Thyroid gland (tissue), 4 donors: Measurements from ENCODE around the gene SAG.
"Not testable (repeated sequence)": the region's sequence is repeated elsewhere in the genome, so short reads cannot be mapped to it uniquely, and the experiment has no call there.

Source experiments
- POLR2A ChIP-seq, 2 donors: fragments of 450-650 bp; IDR thresholded peaks; one replicate each; pipeline ENCODE4 v1.6.1; 2017; ENCODE audit warnings: antibody characterized with exemption in 2 of 2, mild to moderate bottlenecking in 2 of 2, moderate library complexity in 1 of 2
- TF ChIP-seq, protein P1 (sequence below), 6 experiments: fragments of 200-600 bp in 3 of 6; fragments of 450-650 bp in 3 of 6; sonication (generic) in 3 of 6; IDR thresholded peaks; one replicate each; pipeline ENCODE4 v1.5.1; 2016 to 2019; ENCODE audit warnings: antibody characterized with exemption in 6 of 6, mild to moderate bottlenecking in 2 of 6, inconsistent platforms in 1 of 6, moderate library complexity in 1 of 6

DNA sequence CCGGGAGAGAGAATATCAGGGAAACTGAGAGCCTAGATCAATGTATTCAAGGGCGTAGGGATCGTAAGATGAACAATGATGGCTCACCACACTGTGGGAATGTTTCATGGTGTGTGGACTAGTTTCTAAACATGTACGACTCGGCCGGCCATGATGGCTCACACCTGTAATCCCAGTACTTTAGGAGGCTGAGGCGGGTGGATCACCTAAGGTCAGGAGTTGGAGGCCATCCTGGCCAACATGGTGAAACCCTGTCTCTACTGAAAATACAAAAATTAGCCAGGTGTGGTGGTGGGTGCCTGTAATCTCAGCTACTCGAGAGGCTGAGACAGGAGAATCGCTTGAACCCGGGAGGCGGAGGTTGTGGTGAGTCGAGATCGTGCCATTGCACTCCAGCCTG, 28.5 kb downstream of the SAG start:
- TF ChIP-seq, protein P1, sequence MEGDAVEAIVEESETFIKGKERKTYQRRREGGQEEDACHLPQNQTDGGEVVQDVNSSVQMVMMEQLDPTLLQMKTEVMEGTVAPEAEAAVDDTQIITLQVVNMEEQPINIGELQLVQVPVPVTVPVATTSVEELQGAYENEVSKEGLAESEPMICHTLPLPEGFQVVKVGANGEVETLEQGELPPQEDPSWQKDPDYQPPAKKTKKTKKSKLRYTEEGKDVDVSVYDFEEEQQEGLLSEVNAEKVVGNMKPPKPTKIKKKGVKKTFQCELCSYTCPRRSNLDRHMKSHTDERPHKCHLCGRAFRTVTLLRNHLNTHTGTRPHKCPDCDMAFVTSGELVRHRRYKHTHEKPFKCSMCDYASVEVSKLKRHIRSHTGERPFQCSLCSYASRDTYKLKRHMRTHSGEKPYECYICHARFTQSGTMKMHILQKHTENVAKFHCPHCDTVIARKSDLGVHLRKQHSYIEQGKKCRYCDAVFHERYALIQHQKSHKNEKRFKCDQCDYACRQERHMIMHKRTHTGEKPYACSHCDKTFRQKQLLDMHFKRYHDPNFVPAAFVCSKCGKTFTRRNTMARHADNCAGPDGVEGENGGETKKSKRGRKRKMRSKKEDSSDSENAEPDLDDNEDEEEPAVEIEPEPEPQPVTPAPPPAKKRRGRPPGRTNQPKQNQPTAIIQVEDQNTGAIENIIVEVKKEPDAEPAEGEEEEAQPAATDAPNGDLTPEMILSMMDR (IDR thresholded peaks at IDR 0.05) = not testable (repeated sequence)
- TF ChIP-seq POLR2A (IDR thresholded peaks at IDR 0.05) = not testable (repeated sequence)
